Raji (cell line): ENCODE measurements around the gene OR2A2.

Experiments
- POLR2A ChIP-seq: IDR thresholded peaks from 2 replicates; pipeline ENCODE4 v1.6.1; 2011; ENCODE audit warnings: low read depth, low read length, control low read depth; ENCODE audit not compliant: insufficient read depth

Gene OR2A2, protein sequence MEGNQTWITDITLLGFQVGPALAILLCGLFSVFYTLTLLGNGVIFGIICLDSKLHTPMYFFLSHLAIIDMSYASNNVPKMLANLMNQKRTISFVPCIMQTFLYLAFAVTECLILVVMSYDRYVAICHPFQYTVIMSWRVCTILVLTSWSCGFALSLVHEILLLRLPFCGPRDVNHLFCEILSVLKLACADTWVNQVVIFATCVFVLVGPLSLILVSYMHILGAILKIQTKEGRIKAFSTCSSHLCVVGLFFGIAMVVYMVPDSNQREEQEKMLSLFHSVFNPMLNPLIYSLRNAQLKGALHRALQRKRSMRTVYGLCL

DNA sequence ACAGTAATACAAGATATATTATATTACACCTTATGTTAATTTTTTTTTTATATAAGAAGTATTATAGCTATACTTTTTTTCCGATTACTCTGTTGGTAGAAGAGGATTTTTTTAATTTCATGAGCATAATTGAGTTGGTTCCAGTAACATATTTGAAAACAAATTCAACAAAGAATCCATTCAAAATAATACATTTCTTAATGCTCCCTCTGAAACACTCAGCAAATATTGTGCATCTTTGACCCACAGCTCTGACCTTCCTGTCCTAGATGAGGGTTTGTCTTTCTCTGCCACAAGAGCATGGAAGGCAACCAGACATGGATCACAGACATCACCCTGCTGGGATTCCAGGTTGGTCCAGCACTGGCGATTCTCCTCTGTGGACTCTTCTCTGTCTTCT, at the start of gene OR2A2:
Gene OR2A2 (plus strand): TSS at position 301 of the 400 bp plus-strand sequence. CDS start 0 bp downstream, at position 301.
- TF ChIP-seq POLR2A = no peak

DNA sequence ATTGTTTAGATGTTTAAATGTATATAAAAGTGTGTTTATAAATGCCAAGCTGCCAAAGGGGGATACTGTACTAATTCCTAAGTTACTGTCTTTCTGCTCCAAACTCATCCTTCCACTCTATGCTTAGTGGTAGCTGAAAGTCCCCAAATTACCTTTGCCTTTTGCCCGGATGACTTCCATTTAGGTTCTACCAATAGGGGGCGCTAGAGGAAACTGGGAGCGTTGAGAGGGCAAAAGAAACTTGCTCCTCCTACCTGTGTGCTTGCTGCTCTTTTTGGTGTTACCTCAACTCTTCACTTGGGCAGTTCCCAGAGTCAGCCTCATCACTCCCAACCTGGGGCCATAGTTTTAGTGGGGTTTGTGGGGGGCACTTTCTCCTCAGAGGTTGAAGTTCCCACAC, 45.7 kb upstream of the OR2A2 start:
- TF ChIP-seq POLR2A = no peak

DNA sequence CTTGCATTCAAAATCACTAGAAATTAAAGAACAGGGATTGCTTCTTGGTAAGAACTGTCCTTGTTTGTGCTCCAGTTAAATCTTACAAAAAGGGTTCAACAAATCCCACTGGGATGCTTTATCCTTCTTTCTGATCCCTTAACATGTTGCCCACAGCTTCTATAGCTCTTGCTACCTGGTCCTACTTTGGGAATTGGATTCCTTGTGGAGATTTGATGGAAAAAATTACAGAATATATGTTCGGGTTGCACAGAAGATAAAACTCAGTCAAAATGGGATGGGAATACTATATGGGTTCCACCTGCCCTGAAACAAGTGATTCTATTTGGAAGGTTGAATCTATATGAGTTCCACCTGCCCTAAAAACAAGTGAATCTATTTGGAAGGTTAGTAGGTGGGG, 39.9 kb upstream of the OR2A2 start, which contains the start of gene OR2A25:
Gene OR2A25 (plus strand): TSS at position 301 of the 400 bp plus-strand sequence. CDS start 4,409 bp downstream, outside the sequence.
- TF ChIP-seq POLR2A = no peak

DNA sequence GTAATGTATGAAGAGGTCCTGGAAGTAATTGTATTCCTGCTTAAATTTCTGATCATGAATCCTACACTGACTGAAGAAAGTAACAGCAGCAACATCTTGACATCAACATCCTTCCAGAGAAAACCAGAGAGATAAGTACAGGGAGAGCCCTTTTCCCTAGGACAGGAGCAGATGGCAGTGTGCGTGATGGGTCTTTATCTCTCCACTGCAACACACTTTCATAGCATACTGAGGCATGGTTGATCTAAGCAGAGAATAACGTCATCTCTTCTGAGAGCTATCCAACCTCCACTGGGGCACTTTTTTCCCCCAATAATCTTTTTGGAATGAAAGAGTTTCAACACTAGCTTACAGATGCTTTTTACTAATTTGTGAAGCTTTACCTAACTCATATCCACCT, 39.4 kb upstream of the OR2A2 start:
- TF ChIP-seq POLR2A = no peak

DNA sequence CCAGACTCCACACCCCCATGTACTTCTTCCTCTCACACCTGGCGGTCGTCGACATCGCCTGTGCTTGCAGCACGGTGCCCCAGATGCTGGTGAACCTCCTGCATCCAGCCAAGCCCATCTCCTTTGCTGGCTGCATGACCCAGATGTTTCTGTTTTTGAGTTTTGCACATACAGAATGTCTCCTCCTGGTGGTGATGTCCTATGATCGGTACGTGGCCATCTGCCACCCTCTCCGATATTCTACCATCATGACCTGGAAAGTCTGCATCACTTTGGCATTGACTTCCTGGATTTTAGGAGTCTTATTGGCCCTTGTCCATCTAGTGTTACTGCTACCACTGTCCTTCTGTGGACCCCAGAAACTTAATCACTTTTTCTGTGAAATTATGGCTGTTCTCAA, 35.0 kb upstream of the OR2A2 start:
- no peak for TF ChIP-seq POLR2A

DNA sequence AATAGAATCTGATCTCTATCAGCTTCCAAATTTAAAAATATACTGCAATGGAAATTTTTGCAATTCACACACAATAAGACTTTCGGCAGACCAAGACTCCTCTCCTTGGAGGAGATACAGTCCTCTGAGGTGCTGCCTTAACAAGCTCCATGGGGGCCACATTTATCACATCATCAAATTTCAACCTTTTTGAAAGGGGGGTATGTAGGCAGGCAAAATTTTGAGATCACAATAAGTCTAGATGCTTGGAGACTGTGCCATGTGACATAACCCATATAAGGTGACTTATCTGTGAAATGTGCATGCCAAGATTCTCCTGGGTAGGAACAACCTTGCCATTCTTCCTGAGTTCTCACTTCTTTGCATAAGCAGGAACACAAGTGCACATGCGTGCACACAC, 23.4 kb upstream of the OR2A2 start, which contains the start of gene OR2A12:
Gene OR2A12 (plus strand): TSS at position 301 of the 400 bp plus-strand sequence. CDS start 8,830 bp downstream, outside the sequence.
- no peak for TF ChIP-seq POLR2A

DNA sequence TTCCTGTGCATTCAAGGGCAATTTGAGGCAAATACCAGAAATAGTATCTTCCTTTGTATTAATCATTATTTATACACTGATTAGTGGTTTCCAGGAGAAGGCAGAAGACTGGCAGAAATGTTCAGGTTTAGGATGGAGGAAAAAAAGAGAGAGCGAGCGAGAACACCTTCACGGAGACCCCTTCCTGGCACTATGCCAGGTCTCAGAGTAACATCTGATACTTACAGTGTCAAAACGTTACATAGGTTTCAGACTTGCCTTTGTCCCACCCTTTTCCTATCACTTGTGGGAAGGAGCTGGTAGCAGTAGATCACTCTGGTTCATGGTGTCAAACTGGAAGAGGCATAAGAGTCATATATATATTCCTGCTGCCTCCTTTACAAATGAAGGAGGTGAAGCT, 22.7 kb upstream of the OR2A2 start:
- TF ChIP-seq POLR2A = no peak

DNA sequence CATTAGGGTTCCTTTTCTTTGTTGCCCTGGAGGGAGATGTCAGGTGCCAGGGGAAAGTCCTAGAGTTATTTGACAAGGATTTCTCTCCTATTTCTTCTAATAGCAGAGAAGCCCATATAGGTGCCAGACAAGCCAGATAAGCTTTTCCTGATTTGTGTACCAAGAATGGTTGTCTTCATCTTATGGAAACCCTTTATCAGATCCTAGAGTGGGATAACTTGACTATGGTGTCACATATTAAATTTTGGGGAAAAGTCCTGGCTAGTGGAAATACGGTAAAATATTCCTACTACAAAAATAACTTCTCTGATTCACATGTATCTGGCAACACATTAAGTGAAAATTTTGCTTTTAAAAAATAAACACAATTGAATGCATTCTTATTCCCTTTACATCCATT, 22.2 kb upstream of the OR2A2 start:
- no peak for TF ChIP-seq POLR2A

DNA sequence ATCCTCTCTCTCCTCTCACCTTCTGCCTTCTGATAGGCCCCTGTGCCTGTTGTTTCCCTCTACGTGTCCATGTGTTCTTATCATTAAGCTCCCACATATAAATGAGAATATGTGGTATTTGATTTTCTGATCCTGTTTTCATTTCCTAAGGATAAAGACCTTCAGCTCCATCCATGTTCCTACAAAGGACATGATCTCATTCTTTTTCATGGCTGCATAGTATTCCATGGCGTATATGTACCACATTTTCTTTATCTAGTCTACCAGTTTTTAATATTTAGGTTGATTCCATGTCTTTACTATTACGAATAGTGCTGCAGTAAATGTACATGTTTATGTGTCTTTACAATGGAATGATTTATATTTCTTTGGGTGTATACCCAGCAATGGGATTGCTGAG, 18.7 kb upstream of the OR2A2 start:
- TF ChIP-seq POLR2A = no peak

DNA sequence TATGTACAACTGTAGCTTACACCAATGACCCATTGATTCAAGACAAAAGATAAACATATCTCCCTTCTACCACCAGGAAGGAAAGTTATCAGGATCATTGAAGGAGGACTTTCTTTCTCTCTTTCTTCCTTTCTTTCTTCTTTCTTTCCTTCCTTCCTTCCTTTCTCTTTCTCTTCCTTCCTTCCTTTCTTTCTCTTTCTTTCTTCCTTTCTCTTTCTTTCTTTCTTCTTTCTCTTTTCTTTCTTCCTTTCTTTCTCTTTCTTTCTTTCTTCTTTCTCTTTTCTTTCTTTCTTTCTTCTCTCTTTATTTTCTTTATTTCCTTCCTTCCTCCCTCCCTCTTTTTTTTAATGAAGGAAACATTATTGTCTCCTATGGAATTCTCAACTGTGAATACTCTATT, 10.6 kb upstream of the OR2A2 start:
- no peak for TF ChIP-seq POLR2A

DNA sequence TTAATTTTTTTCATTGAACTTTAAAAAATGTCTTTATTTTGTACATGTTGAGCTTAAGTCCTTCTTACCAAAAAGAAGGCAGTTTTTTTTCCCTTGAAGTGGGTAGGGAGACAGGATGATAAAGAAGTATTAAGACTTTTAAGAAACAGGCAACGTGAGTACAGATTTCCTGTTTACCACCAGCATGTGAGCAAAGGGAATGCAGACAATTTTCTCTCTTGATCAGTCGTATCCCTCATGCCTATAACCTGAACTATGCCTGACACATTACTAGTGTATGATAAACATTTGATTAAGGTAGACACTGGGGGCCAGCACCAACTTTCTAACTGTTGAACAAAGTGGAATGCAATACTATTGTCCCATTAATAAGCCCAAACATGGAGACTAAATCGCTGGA, 8.8 kb upstream of the OR2A2 start:
- no peak for TF ChIP-seq POLR2A

DNA sequence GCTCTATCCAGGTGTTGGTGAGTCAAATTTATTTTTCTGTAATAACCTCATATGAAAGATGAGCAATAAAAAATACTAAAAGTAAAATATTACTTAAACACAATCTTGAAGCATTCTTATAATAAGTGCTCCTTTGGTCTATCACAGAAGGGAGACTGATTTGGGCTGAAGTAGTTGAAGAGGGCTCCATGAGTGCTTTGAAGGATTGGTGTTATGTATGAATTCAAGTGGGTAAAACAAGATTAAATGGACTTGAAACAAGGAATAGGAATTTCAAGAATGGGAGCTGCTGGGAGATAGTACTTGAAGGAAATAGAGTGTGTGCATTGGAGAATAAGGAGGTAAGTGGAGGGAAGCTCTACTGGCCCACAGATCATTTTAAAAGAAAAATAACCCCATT, 7.3 kb upstream of the OR2A2 start:
- no peak for TF ChIP-seq POLR2A

DNA sequence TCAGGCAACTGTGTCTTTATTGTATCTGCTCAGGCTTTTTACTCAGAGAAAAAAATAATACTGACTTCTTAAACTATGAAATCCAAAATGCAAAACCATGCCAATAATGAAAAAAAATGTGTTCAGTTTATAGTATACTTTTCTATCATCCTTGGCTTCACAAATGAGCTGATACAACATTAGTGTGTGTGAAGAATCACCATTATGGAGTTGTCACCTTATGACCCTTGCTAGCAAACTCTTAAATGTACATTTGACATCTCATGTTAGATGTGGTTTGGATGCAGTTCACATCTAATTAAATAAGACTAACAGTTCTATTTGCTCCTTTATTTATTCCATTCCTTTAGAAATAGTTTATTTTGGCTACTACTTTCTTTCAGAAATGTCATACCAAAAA, 4.2 kb upstream of the OR2A2 start:
- no peak for TF ChIP-seq POLR2A

DNA sequence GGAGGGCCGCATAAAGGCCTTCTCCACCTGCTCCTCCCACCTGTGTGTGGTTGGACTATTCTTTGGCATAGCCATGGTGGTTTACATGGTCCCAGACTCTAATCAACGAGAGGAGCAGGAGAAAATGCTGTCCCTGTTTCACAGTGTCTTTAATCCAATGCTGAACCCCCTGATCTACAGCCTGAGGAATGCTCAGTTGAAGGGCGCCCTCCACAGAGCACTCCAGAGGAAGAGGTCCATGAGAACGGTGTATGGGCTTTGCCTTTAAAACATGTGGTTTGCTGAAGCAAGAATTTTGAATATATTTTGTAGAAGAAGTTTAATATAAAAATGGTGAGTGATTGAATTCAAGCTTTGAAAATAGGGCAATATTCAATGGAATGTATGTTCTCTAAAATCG, 889 bp downstream of the OR2A2 start:
- TF ChIP-seq POLR2A = no peak

DNA sequence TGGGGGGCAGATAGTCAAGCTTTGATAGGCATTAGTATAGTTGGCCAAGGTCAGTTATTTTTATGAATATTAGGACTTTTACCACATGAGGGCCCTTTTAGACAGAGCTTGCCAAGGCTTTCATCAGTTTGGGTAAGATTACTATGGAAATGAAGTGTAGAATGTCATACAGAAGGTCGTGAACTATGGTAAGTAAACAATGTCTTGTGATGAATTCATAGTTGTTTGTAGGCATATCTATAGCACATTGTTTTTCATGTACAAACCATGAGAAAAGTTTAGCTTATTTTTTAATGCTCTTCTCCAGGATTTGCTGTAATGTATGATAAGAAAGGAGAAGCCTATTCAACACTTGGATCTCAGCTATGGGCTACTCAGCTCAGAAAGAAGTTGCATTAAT, 4.3 kb downstream of the OR2A2 start:
- no peak for TF ChIP-seq POLR2A

DNA sequence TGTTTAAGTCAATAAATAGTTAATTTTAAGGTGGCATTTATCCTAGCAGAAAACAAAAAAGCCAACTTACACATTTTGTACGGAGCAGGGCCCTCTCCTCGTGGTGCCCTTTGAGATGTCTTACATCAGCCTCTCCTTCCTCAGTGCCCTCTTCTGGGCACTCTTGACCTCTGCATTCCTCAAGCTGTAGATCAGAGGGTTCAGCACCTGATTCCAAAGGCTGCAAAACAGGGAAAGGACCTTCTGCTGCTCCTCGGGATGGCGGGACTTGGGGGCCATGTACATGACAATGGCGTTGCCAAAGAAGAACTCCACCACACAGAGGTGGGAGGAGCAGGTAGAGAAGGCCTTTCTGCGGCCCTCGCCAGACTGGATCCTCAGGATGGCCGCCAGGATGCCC, 9.0 kb downstream of the OR2A2 start:
- no peak for TF ChIP-seq POLR2A

DNA sequence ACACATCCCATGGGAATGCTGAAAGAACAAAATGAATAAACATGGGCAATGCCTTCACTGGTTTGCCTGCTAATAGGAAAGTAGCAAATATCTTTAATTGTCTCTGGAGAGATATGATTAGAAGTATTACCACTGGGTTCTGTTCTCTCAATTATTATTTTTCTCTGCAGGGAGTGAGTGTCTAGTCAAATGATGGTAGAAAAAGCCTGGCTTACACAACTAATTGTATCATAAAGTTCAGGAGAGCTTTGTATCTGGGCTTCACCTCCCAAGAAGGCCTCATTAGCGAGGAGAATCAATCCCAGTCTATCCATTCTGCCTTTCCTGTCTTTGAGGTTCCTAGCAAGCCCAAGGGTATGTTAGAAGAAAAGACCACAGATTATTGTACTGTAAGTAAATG, 13.5 kb downstream of the OR2A2 start, which contains the start of gene OR2A14:
Gene OR2A14 (plus strand): TSS at position 301 of the 400 bp plus-strand sequence. CDS start 5,937 bp downstream, outside the sequence.
- no peak for TF ChIP-seq POLR2A
